K562 (cell line): ENCODE measurements around the gene PDHX. TPM values are rescaled to one million over a fixed set of nuclear protein-coding genes. Genes with fewer than 3 reads are reported as not detected.

Experiments
- ATAC-seq: fragments of 200-7000 bp; cut with Tn5 transposase; 3 replicates; pipeline ENCODE4 v1.9.1; 2020; ENCODE audit warnings: moderate library complexity
- BruUV-seq: library from RNA; stranded (reverse); fragments of 400-500 nt; replicated peaks from 2 replicates; lab custom pipeline; 2021; lab: Mats Ljungman, UMichigan
- CTCF ChIA-PET: fragments of 300-600 bp; formaldehyde crosslinking; extraction: SDS; loops from one replicate; lab custom pipeline; 2021; ENCODE audit warnings: low intra/inter-chr PET ratio; lab: Yijun Ruan, JAX
- POLR2A ChIA-PET: fragments of 300-600, 350-650 bp; sonication (Branson Sonifier 250); formaldehyde crosslinking; extraction: SDS; loops from one replicate; lab custom pipeline; 2021; ENCODE audit warnings: antibody characterized with exemption, inconsistent platforms; lab: Yijun Ruan, JAX
- DNase-seq, 4 experiments: peaks; one replicate each; pipeline versions ENCODE4 v3.0.0 to v3.0.0-alpha.2; 2011 to 2018; ENCODE audit warnings: low spot score in 3 of 4, mixed read lengths in 3 of 4; ENCODE audit errors: extremely low read depth in 1 of 4
- FAIRE-seq: peaks from 2 replicates; lab custom pipeline; 2011; peaks lifted over from hg19 to GRCh38; lab: Jason Lieb, UNC
- H2AFZ ChIP-seq: 2 replicates; pipeline ENCODE4 v1.6.0; 2011; ENCODE audit warnings: low read depth, low read length, control low read depth, inconsistent platforms
- H3K27ac ChIP-seq: fragments of 200-600 bp; 3 replicates; pipeline ENCODE4 v1.8.0; 2011; ENCODE audit warnings: low read depth, mild to moderate bottlenecking, control low read depth, inconsistent platforms, low read length, moderate library complexity, mixed read lengths; ENCODE audit errors: extremely low read depth
- H3K27me3 ChIP-seq, 2 experiments: fragments of 300-600 bp in 1 of 2; 2 replicates in 1 of 2; 3 replicates in 1 of 2; pipeline versions ENCODE4 v1.6.0 to v1.8.0; 2011; ENCODE audit warnings: inconsistent platforms in 2 of 2, low read length in 2 of 2, mild to moderate bottlenecking in 1 of 2, mixed read lengths in 1 of 2, moderate library complexity in 1 of 2; ENCODE audit not compliant: control insufficient read depth in 2 of 2, insufficient read depth in 2 of 2
- H3K36me3 ChIP-seq: fragments of 300-600 bp; 3 replicates; pipeline ENCODE4 v1.8.0; 2011; ENCODE audit warnings: mild to moderate bottlenecking, low read length, inconsistent platforms; ENCODE audit not compliant: control insufficient read depth, insufficient read depth
- H3K4me1 ChIP-seq, 2 experiments: fragments of 200-600 bp in 1 of 2; replicated peaks in 1 of 2; 2 replicates in 1 of 2; 3 replicates in 1 of 2; pipeline versions ENCODE4 v1.5.1 to v1.8.0; 2011; ENCODE audit warnings: inconsistent platforms in 2 of 2, low read length in 2 of 2, mild to moderate bottlenecking in 1 of 2, mixed read lengths in 1 of 2, moderate library complexity in 1 of 2; ENCODE audit not compliant: control insufficient read depth in 2 of 2, insufficient read depth in 2 of 2
- H3K4me2 ChIP-seq: 2 replicates; pipeline ENCODE4 v1.6.1; 2011; ENCODE audit warnings: low read length, control low read depth, inconsistent platforms, mixed read lengths; ENCODE audit not compliant: insufficient read depth
- H3K4me3 ChIP-seq: fragments of 200-600 bp; sonication (generic), shearing (Covaris generic); 2 replicates; pipeline ENCODE4 v1.5.1; 2016; ENCODE audit warnings: control low read depth, inconsistent platforms
- H3K79me2 ChIP-seq: fragments of 200-600 bp; 3 replicates; pipeline ENCODE4 v1.8.0; 2011; ENCODE audit warnings: low read length, inconsistent platforms; ENCODE audit not compliant: control insufficient read depth, insufficient read depth
- H3K9ac ChIP-seq, 2 experiments: 2 replicates each; pipeline versions ENCODE4 v1.6.0 to v1.6.1; 2011; ENCODE audit warnings: low read depth in 2 of 2, low read length in 2 of 2, control low read depth in 1 of 2, inconsistent platforms in 1 of 2, mild to moderate bottlenecking in 1 of 2, mixed read lengths in 1 of 2; ENCODE audit not compliant: insufficient read depth in 1 of 2
- H3K9me1 ChIP-seq: one replicate; pipeline ENCODE4 v1.6.0; 2011; ENCODE audit warnings: inconsistent platforms, mild to moderate bottlenecking, low read length, moderate library complexity; ENCODE audit not compliant: control insufficient read depth, insufficient read depth
- H3K9me3 ChIP-seq: replicated peaks from 2 replicates; pipeline ENCODE4 v1.5.1; 2011; ENCODE audit warnings: low read depth, low read length, inconsistent platforms; ENCODE audit not compliant: control insufficient read depth, insufficient read depth
- H4K20me1 ChIP-seq: replicated peaks from 2 replicates; pipeline ENCODE4 v1.6.1; 2011; ENCODE audit warnings: low read length, inconsistent platforms, mixed read lengths; ENCODE audit not compliant: control insufficient read depth, insufficient read depth
- CBX2 ChIP-seq: fragments of 200-600 bp; sonication (generic); IDR thresholded peaks from one replicate; pipeline ENCODE4 v1.6.1; 2012; ENCODE audit warnings: mild to moderate bottlenecking, low read length, inconsistent platforms; ENCODE audit not compliant: insufficient read depth, poor library complexity, severe bottlenecking
- FOSL1 ChIP-seq: fragments of 200-800 bp; sonication (Bioruptor generic); conservative IDR thresholded peaks from 2 replicates; pipeline ENCODE4 v1.6.1; 2016; ENCODE audit warnings: missing genetic modification characterization, missing compliant biosample characterization
- FOXA3 ChIP-seq, 2 experiments: fragments of 450-650 bp in 1 of 2; sonication (generic) in 1 of 2; formaldehyde crosslinking; IDR thresholded peaks in 1 of 2; conservative IDR thresholded peaks in 1 of 2; 2 replicates each; pipeline versions ENCODE4 v1.4.0 to v1.8.0; 2020 to 2022; ENCODE audit warnings: mild to moderate bottlenecking in 2 of 2, missing genetic modification reagents in 1 of 2
- HMGN3 ChIP-seq: IDR thresholded peaks from 2 replicates; pipeline ENCODE4 v1.6.1; 2011; ENCODE audit warnings: borderline replicate concordance, low read depth, mild to moderate bottlenecking, mixed read lengths, low read length; ENCODE audit not compliant: insufficient read length; ENCODE audit errors: extremely low read depth
- PTTG1 ChIP-seq: fragments of 450-650 bp; IDR thresholded peaks from 2 replicates; pipeline ENCODE4 v1.6.1; 2016; ENCODE audit warnings: low read depth, mild to moderate bottlenecking, missing genetic modification characterization, missing compliant biosample characterization
- RNF219 ChIP-seq: fragments of 250-450 bp; sonication (Bioruptor Pico); IDR thresholded peaks from 2 replicates; pipeline ENCODE4 v1.5.0; 2022; ENCODE audit warnings: mild to moderate bottlenecking
- RREB1 ChIP-seq: fragments of 250-450 bp; sonication (Bioruptor Pico); IDR thresholded peaks from 2 replicates; pipeline ENCODE4 v1.4.0; 2020
- SIN3B ChIP-seq: fragments of 450-650 bp; IDR thresholded peaks from 2 replicates; pipeline ENCODE4 v1.6.1; 2017; ENCODE audit warnings: low read depth, mild to moderate bottlenecking, moderate library complexity
- SMC3 ChIP-seq: conservative IDR thresholded peaks from 2 replicates; pipeline ENCODE4 v1.6.1; 2011; ENCODE audit warnings: low read depth, low read length, improper control_type of control experiment; ENCODE audit not compliant: insufficient read depth
- TCF7L2 ChIP-seq: fragments of 150-350 bp; IDR thresholded peaks from 2 replicates; pipeline ENCODE4 v1.6.1; 2016; ENCODE audit warnings: low read depth, mild to moderate bottlenecking, low read length, moderate library complexity
- ZNF76 ChIP-seq: fragments of 250-450 bp; sonication (Bioruptor Pico); IDR thresholded peaks from 2 replicates; pipeline ENCODE4 v1.4.0; 2020; ENCODE audit warnings: mild to moderate bottlenecking, moderate library complexity, borderline replicate concordance
- WGBS: fragments of 100-300 bp; shearing (Covaris generic); methylation state at CpG from one replicate; pipeline ENCODE4 v1.1.6; 2016; ENCODE audit warnings: low coverage, mixed read lengths; ENCODE audit not compliant: insufficient coverage; ENCODE audit errors: missing lambda C conversion rate; 5-methylcytosine and 5-hydroxymethylcytosine counted together
- in situ Hi-C: fragments of 300-500 bp; cut with MboI; formaldehyde crosslinking; loops from 4 replicates; pipeline ENCODE4 v1.15.0; 2018; ENCODE audit warnings: inconsistent platforms, mixed read lengths
- intact Hi-C: fragments of 100-400 bp; cut with micrococcal nuclease; formaldehyde crosslinking; loops from 2 replicates; pipeline ENCODE4 v1.14.2; 2022
- polyA plus RNA-seq, 8 experiments: library from polyadenylated mRNA; depleted of rRNA in 4 of 8; stranded (reverse) in 5 of 8; unstranded in 3 of 8; fragments of >200 nt; fragmentation: Nextera tagmentation in 2 of 8; fragmentation: Illumina TruSeq in 1 of 8; extraction: Ambion mirVana in 2 of 8; extraction: Trizol in 1 of 8; gene quantifications; 2 replicates each; pipeline versions ENCODE4 v1.2.1 to v1.2.3, GENCODE V29; 2011 to 2014; ENCODE audit warnings: inconsistent platforms in 1 of 8, missing spikeins in 1 of 8
- total RNA-seq, 7 experiments: library from RNA; depleted of rRNA in 6 of 7; stranded (reverse); fragments of >200 nt in 6 of 7; fragmentation: Illumina TruSeq in 2 of 7; extraction: Trizol in 2 of 7; gene quantifications; 2 replicates each; pipeline versions ENCODE4 v1.2.1 to v1.2.3, GENCODE V29; 2011 to 2021; ENCODE audit warnings: low replicate concordance in 1 of 7

The PDHX gene
- total and polyA plus RNA-seq, 9 of the 15 experiments (the other 6 are each of a cell fraction or from before 2014, with no cell fraction given) = 20.8 to 43.5 (median 31.2) TPM

- TF ChIP-seq RREB1 (CRISPR knock-in tag) = no peak
Observed at GRCh38 chr11:34996958-34997357, 80.5 kb downstream of the PDHX start (continued).

GRCh38 chr11:34997952-34998528 is 81.6 kb downstream of the PDHX start:
- ChIA-PET CTCF (interaction anchor here (0.6 to 2.0 kb wide), 7 partner anchors 145 to 490 kb away, joined by 3 to 6 read pairs (median 4); no protein-coding TSS in a partner anchor), POLR2A (no interaction called here)
- Histone ChIP-seq H3K9me3 (no peaks in the 10 kb centered on the region), H2AFZ (no peak overlapping the region), H3K4me3 (no peak overlapping the region), H3K79me2 (no peaks in the 10 kb centered on the region), H3K9ac (no peak overlapping the region), H3K4me2 (no peak overlapping the region), H3K27me3 (no peaks in the 10 kb centered on the region), H3K4me1 (no peaks in the 10 kb centered on the region), H3K27ac (no peak overlapping the region), H3K36me3 (0 out of 3 replicates have a peak, but pooled peaks cover 3% of the 10 kb centered on the region), H3K9me1 (no peaks in the 10 kb centered on the region), H4K20me1 (no peaks in the 10 kb centered on the region)
- intact Hi-C loops (loop anchor here (1.0 to 5.0 kb wide), 5 partner anchors 71 to 394 kb away; no protein-coding TSS in a partner anchor), in situ Hi-C loops (loop anchor here (5.0 kb wide), 1 partner anchor 239 kb away; no protein-coding TSS in a partner anchor)
- DNase-seq (no peak), ATAC-seq (no peak; the same call in 2 of the 3 replicates), FAIRE-seq (no peak)
- 38% methylated on average over 3 of the region's 3 CpGs for WGBS
- BruUV-seq = no TSS peak
- TF ChIP-seq PTTG1 (no peak), RNF219 (CRISPR knock-in tag) (no peak), SMC3 (0 out of 2 replicates have a peak, but pooled peaks have one; percentile 12), FOXA3 (CRISPR knock-in tag; conservative IDR thresholded peaks at IDR 0.05 in 1 of 2, IDR thresholded peaks at IDR 0.05 in 1 of 2) (no peak), ZNF76 (CRISPR knock-in tag) (no peak), FOSL1 (tag) (peak; percentile 48), CBX2 (no peak), TCF7L2 (no peak), HMGN3 (no peak), SIN3B (no peak)
